HCT116 (cell line): Measurements from ENCODE around the gene RAI1. TPM values are rescaled to one million over a fixed set of nuclear protein-coding genes. Genes with fewer than 3 reads are reported as not detected.

Experiments
- ATAC-seq: fragments of 200-7000 bp; cut with Tn5 transposase; 2 replicates; pipeline ENCODE4 v1.9.1; 2020; ENCODE audit warnings: mild to moderate bottlenecking, moderate library complexity
- BruUV-seq: library from RNA; stranded (reverse); fragments of 400-500 nt; replicated peaks from 2 replicates; lab custom pipeline; 2021; lab: Mats Ljungman, UMichigan
- CTCF ChIA-PET: fragments of 300-600 bp; sonication (Branson Sonifier 250); formaldehyde crosslinking; loops from one replicate; lab custom pipeline; 2021; ENCODE audit warnings: antibody characterized with exemption; lab: Charles Lee
- POLR2A ChIA-PET: fragments of 300-600, 350-600 bp; sonication (Branson Sonifier 250); formaldehyde crosslinking; loops from one replicate; lab custom pipeline; 2021; ENCODE audit warnings: antibody characterized with exemption; lab: Charles Lee
- RAD21 ChIA-PET, 2 experiments: fragments of 300-600 bp; sonication (Branson Sonifier 250); formaldehyde crosslinking; loops; one replicate each; lab custom pipeline; 2023; ENCODE audit warnings: low total read pairs in 2 of 2; ENCODE audit not compliant: uncharacterized antibody in 2 of 2, unreplicated experiment in 2 of 2, low non-redundant PET in 1 of 2; lab: Charles Lee
- DNase-seq: peaks from one replicate; pipeline ENCODE4 v3.0.0-alpha.2; 2010; ENCODE audit warnings: low read depth, low spot score
- H2AFZ ChIP-seq: fragments of 200-600 bp; shearing (Covaris generic), sonication (generic); 2 replicates; pipeline ENCODE4 v1.6.1; 2017; ENCODE audit warnings: low read depth, mixed run types, mixed read lengths, antibody characterized with exemption, low read length; ENCODE audit not compliant: poor library complexity, severe bottlenecking
- H3K27ac ChIP-seq: 2 replicates; pipeline ENCODE4 v1.5.1; 2012; ENCODE audit warnings: low read depth, low read length
- H3K27me3 ChIP-seq: fragments of 200-600 bp; sonication (generic); 2 replicates; pipeline ENCODE4 v1.6.1; 2016; ENCODE audit warnings: mixed run types, low read length, mixed read lengths; ENCODE audit not compliant: insufficient read depth
- H3K36me3 ChIP-seq, 2 experiments: fragments of 200-500 bp in 1 of 2; fragments of 200-600 bp in 1 of 2; sonication (Bioruptor generic) in 1 of 2; sonication (generic) in 1 of 2; 2 replicates each; pipeline versions ENCODE4 v1.5.1 to v1.6.1; 2014 to 2016; ENCODE audit warnings: low read length in 2 of 2, inconsistent platforms in 1 of 2, mixed read lengths in 1 of 2, mixed run types in 1 of 2; ENCODE audit not compliant: insufficient read depth in 2 of 2, control insufficient read depth in 1 of 2
- H3K4me1 ChIP-seq, 2 experiments: fragments of 200-600 bp in 1 of 2; sonication (generic) in 1 of 2; 2 replicates each; pipeline versions ENCODE4 v1.5.1 to v1.6.1; 2012 to 2017; ENCODE audit warnings: low read length in 2 of 2, inconsistent platforms in 1 of 2, mild to moderate bottlenecking in 1 of 2, mixed read lengths in 1 of 2, mixed run types in 1 of 2, moderate library complexity in 1 of 2; ENCODE audit not compliant: insufficient read depth in 2 of 2, control insufficient read depth in 1 of 2
- H3K4me2 ChIP-seq: fragments of 200-600 bp; sonication (generic); 2 replicates; pipeline ENCODE4 v1.6.1; 2017; ENCODE audit warnings: mixed run types, low read length, mixed read lengths
- H3K4me3 ChIP-seq, 2 experiments: fragments of 200-600 bp in 1 of 2; sonication (generic) in 1 of 2; replicated peaks in 1 of 2; 2 replicates each; pipeline ENCODE4 v1.5.1; 2011 to 2016; ENCODE audit warnings: low read length in 2 of 2, control low read depth in 1 of 2, low read depth in 1 of 2, mild to moderate bottlenecking in 1 of 2, mixed read lengths in 1 of 2, mixed run types in 1 of 2
- H3K79me2 ChIP-seq: fragments of 200-600 bp; sonication (generic); 2 replicates; pipeline ENCODE4 v1.6.1; 2017; ENCODE audit warnings: mild to moderate bottlenecking, mixed run types, low read length, moderate library complexity, mixed read lengths; ENCODE audit not compliant: insufficient read depth
- H3K9ac ChIP-seq: fragments of 200-600 bp; sonication (generic); 2 replicates; pipeline ENCODE4 v1.6.1; 2016; ENCODE audit warnings: low read length, mixed read lengths
- H3K9me2 ChIP-seq: fragments of 200-600 bp; sonication (generic), shearing (Covaris generic); 2 replicates; pipeline ENCODE4 v1.6.1; 2017; ENCODE audit warnings: mixed run types, mild to moderate bottlenecking, moderate library complexity; ENCODE audit not compliant: insufficient read depth
- H3K9me3 ChIP-seq, 2 experiments: fragments of 200-500 bp in 1 of 2; fragments of 200-600 bp in 1 of 2; sonication (Bioruptor generic) in 1 of 2; sonication (generic) in 1 of 2; 2 replicates each; pipeline ENCODE4 v1.6.1; 2014 to 2017; ENCODE audit warnings: low read length in 2 of 2, mixed read lengths in 2 of 2, inconsistent platforms in 1 of 2, low read depth in 1 of 2, mild to moderate bottlenecking in 1 of 2, mixed run types in 1 of 2, moderate library complexity in 1 of 2; ENCODE audit not compliant: control insufficient read depth in 1 of 2, insufficient read depth in 1 of 2
- H4K20me1 ChIP-seq: fragments of 200-600 bp; sonication (generic), shearing (Covaris generic); 2 replicates; pipeline ENCODE4 v1.6.1; 2017; ENCODE audit warnings: mixed run types, mild to moderate bottlenecking, moderate library complexity; ENCODE audit not compliant: insufficient read depth
- CEBPB ChIP-seq: IDR thresholded peaks from 2 replicates; pipeline ENCODE4 v1.6.1; 2012; ENCODE audit warnings: low read depth
- EGR1 ChIP-seq: IDR thresholded peaks from 2 replicates; pipeline ENCODE4 v1.6.1; 2012; ENCODE audit warnings: low read depth
- ELF1 ChIP-seq: IDR thresholded peaks from 2 replicates; pipeline ENCODE4 v1.6.1; 2012; ENCODE audit warnings: low read depth, borderline replicate concordance
- EZH2 ChIP-seq: fragments of 200-600 bp; sonication (generic); IDR thresholded peaks from 2 replicates; pipeline ENCODE4 v1.6.1; 2017; ENCODE audit warnings: antibody characterized with exemption, mixed run types
- FOSL1 ChIP-seq: IDR thresholded peaks from 2 replicates; pipeline ENCODE4 v1.6.1; 2012; ENCODE audit warnings: low read depth
- MAX ChIP-seq: IDR thresholded peaks from 2 replicates; pipeline ENCODE4 v1.6.1; 2012
- POLR2A ChIP-seq: IDR thresholded peaks from 2 replicates; pipeline ENCODE4 v1.7.0; 2011; ENCODE audit warnings: borderline replicate concordance; ENCODE audit not compliant: insufficient read depth, insufficient read length; ENCODE audit errors: extremely low read depth
- RAD21 ChIP-seq: IDR thresholded peaks from 2 replicates; pipeline ENCODE4 v1.6.1; 2012; ENCODE audit warnings: low read depth, mild to moderate bottlenecking
- REST ChIP-seq: IDR thresholded peaks from 2 replicates; pipeline ENCODE4 v1.6.1; 2012; ENCODE audit warnings: low read depth
- SIN3A ChIP-seq: IDR thresholded peaks from 2 replicates; pipeline ENCODE4 v1.6.1; 2012; ENCODE audit warnings: low read depth
- SRF ChIP-seq: IDR thresholded peaks from 2 replicates; pipeline ENCODE4 v1.6.1; 2012; ENCODE audit warnings: low read depth
- TCF7L2 ChIP-seq: IDR thresholded peaks from 2 replicates; pipeline ENCODE4 v1.7.0; 2011; ENCODE audit warnings: borderline replicate concordance, inconsistent platforms; ENCODE audit not compliant: insufficient read depth, insufficient read length; ENCODE audit errors: extremely low read depth
- YY1 ChIP-seq: IDR thresholded peaks from 2 replicates; pipeline ENCODE4 v1.6.1; 2011; ENCODE audit warnings: low read length, low read depth, moderate library complexity, mild to moderate bottlenecking; ENCODE audit not compliant: insufficient replicate concordance; ENCODE audit errors: extremely low read depth
- ZNF274 ChIP-seq: fragments of 200-500 bp; sonication (Bioruptor generic); IDR thresholded peaks from 2 replicates; pipeline ENCODE4 v1.6.1; 2014; ENCODE audit warnings: mild to moderate bottlenecking, low read depth, low read length, inconsistent platforms
- intact Hi-C: fragments of 100-400 bp; cut with micrococcal nuclease; formaldehyde crosslinking; loops from 2 replicates; pipeline ENCODE4 v1.10.0; 2022
- total RNA-seq: library from RNA; stranded (reverse); gene quantifications from one replicate; pipeline ENCODE4 v1.2.1, GENCODE V29; 2021; ENCODE audit not compliant: unreplicated experiment

Gene RAI1
- total RNA-seq, 1 experiment from 2014 or later, result 38.5 TPM

GRCh38 chr17:17757956-17758845 lies 76.9 kb downstream of the RAI1 start:
- no peak overlapping the region for H2AFZ ChIP-seq
- CTCF ChIA-PET, result no interaction called here

More at GRCh38 chr17:17757956-17758845, 76.9 kb downstream of the RAI1 start:
- no peak for TF ChIP-seq SIN3A
- TF ChIP-seq RAD21, result no peak
- TF ChIP-seq FOSL1, result no peak
- no peak for TF ChIP-seq EGR1
- TF ChIP-seq MAX, result no peak
- TF ChIP-seq ZNF274, result no peak
- TF ChIP-seq EZH2, result no peak
- no peak for TF ChIP-seq YY1
- TF ChIP-seq SRF, result no peak
- TF ChIP-seq ELF1, result no peak
- TF ChIP-seq TCF7L2, result no peak
- no peak for TF ChIP-seq CEBPB
- TF ChIP-seq REST, result no peak
- TF ChIP-seq POLR2A, result no peak
- no peak overlapping the region for H3K9ac ChIP-seq
- H3K36me3 ChIP-seq, result peaks cover 0 to 4% of the 10 kb centered on the region in 2 experiments; a peak in 1 of 4 replicates
- peaks cover 4 to 5% of the 10 kb centered on the region in 2 experiments; a peak in 3 of 4 replicates for H3K4me1 ChIP-seq
- H3K9me2 ChIP-seq, result no peaks in the 10 kb centered on the region
- no peaks in the 10 kb centered on the region for H4K20me1 ChIP-seq
- no peak overlapping the region for H3K4me2 ChIP-seq
- BruUV-seq, result no TSS peak
- peaks cover 32% of the 10 kb centered on the region for H3K79me2 ChIP-seq
- H3K4me3 ChIP-seq, result no peak overlapping the region
- no peak for DNase-seq
- H3K27me3 ChIP-seq, result no peaks in the 10 kb centered on the region
- H3K9me3 ChIP-seq, result no peaks in the 10 kb centered on the region
- RAD21 ChIA-PET, result no interaction called here
- H3K27ac ChIP-seq, result no peak overlapping the region
- ATAC-seq, result no peak
- intact Hi-C loops, result no loop called here
- POLR2A ChIA-PET, result no interaction called here
